CD4-positive, alpha-beta T cell treated with Interleukin-10 for 1 hour (primary cell): Measurements from ENCODE around the gene TEX13C.
"Not testable (repeated sequence)": the region's sequence is repeated elsewhere in the genome, so short reads cannot be mapped to it uniquely, and the experiment has no call there.

ENCODE experiments used
- DNase-seq: peaks from one replicate; pipeline ENCODE4 v3.0.0-alpha.2; 2020

Gene TEX13C

DNA sequence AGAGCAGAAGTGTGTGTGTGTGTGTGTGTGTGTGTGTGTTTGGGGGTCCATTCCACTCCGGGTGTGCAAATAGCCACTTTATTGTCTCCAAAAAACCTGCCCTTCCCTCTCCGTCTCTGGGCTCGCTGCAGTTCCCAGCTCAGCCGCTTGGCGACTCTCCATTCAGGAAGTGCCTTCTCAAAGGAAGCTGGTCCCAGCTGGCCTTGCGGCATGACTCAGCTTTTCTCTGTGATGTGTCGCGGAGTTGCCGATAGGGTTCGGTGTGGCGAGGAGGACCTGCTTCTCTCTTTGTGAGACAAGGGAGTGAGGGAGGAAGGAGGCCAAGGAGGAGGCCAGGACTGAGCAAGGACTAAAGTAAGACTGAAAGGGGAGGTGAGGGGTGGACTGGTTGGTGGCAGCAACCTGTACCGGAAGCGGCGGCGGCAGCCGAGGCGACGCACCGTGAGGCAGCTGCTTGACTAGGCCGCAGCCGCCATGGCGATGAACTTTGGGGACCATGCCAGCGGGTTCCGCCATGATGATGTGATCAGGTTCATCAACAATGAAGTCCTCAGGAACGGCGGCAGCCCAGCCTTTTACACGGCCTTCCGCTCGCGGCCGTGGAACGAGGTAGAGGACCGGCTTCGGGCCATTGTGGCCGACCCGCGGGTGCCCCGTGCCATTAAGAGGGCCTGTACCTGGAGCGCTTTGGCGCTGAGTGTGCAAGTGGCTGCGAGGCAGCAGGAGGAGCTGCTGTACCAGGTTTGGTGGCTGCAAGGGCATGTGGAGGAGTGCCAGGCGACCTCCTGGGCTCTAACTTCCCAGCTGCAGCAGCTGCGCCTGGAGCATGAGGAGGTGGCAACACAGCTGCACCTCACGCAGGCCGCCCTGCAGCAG is at the start of gene TEX13C:
TSS of gene TEX13C (plus strand) at position 226 of the 876 bp plus-strand sequence. CDS start at position 475, 249 bp downstream.
- DNase-seq, result no peak

DNA sequence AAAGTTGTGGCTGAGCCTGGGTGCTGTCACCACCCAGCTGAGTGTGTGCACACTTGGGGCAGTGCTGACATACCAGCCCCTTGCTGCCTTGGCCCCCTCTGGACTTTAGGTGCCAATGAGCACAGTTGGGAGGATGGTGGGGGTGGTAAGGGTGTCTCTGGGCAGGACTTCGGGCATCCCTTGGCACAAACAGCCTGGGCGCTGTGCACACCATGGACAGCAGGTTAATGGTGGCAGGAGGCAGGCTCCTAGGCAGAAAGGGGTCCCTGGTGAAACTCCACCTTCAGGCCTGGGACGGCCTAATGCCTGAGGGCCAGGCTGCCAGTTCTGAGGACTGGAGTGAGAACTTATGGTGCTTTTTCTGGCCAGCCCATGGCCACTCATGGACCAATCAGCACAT is 32.4 kb upstream of the TEX13C start:
- DNase-seq, result no peak

GRCh38 chrX:125288343-125288742 is 31.3 kb upstream of the TEX13C start:
- no peak for DNase-seq

- DNase-seq, result no peak
Observed at GRCh38 chrX:125289209-125289608, 30.5 kb upstream of the TEX13C start.

DNA sequence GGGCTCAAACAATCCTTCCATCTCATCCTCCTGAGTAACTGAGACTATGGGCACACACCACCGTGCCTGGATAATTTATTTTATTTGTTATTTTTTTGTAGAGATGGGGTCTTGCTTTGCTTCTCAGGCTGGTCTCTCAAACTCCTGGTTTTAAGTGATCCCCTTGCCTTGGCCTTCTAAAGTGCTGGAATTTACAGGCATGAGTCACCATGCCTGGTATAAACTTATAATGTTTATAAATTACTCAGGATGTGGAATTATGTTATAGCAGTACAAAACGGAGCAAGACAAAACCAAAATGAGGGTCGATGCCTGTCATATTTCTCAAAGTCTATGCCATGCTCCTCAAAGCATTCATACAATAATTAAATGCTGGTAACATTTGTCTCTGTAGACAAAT is 29.8 kb upstream of the TEX13C start:
- DNase-seq, result no peak

DNA sequence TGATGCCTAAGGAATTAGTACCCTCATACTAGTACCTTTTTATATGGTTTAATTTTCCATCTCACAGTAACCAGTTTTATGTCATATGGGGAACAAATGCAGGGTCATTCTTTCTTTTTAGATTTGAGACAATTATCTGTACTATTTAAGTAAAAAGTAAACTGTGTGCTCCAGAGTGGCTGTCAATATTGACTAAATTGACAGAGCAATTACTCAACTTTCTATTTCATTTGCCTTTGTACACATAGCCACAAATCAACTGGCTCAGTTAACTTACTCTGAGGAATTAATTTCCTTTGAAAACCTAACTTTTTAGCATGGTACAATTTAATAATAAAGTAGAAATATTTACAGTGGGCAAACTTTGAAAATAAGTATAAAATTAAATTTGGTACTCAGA is 28.5 kb upstream of the TEX13C start:
- no peak for DNase-seq

- DNase-seq, result no peak
Observed at GRCh38 chrX:125293850-125294780, 25.6 kb upstream of the TEX13C start.

DNA sequence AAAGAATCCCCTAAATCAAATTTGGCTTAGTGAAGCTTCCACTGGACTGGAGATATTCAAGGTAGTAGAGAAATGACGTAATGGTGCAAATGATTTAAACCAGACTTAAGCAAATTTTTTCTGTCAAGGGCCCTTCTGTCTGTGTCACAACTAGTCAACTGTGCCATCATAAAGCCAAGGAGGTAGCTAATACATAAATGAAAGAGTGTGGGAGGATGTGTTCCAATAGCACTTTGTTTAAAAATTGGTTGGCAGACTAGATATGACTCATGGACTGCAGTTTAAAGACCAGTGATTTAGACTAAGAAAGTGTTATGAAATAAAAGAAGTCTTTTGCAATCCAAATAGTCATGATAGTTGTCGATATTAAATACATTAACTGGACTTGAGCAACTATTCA is 24.3 kb upstream of the TEX13C start:
- DNase-seq, result no peak

GRCh38 chrX:125298871-125299270 is 20.8 kb upstream of the TEX13C start:
- no peak for DNase-seq

DNA sequence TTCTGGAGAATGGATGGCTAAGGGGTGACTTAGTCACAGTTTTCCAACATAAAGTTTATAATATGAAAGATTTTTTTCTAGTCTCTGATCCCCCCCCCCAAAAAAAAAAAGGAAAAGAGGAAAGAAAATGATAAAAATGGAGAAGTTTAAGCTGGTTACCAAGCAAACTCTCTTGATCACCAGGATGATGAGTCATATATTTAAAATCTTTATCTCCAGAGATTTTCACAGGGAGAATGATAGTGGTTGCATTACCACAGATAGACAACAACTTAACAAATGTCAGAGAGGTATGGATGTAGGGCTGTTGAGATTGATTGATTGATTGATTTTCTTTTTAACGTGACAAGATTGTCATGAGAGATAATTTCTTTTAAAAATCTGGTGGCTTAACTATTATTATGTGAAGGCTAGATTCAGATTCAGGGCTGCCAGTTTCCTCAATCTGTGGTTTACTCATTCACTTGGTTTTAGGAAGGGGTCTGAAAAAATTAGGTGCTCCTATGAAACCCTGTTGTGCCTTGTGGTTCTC is 13.3 kb upstream of the TEX13C start:
- DNase-seq, result no peak

DNA sequence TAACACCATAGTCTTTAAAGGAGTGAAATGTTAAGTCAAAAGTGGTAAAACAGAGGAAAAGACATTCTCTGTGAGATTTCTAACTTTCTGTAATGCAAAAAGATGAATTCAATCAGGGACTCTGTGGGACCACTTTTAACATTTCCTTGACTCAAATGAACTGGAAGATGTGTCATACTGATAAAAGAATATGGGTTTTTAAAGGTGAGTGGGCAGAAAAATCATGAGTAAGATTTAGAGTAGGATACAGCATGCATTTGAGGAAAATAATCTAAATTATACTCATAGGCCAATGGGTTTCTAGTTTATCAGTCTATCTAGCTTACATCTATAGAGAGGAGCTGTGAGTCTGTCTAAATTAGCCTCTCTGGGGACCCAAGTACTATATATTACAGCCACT is 11.0 kb upstream of the TEX13C start:
- DNase-seq, result no peak

GRCh38 chrX:125319166-125319565 is 505 bp upstream of the TEX13C start:
- not testable (repeated sequence) for DNase-seq

DNA sequence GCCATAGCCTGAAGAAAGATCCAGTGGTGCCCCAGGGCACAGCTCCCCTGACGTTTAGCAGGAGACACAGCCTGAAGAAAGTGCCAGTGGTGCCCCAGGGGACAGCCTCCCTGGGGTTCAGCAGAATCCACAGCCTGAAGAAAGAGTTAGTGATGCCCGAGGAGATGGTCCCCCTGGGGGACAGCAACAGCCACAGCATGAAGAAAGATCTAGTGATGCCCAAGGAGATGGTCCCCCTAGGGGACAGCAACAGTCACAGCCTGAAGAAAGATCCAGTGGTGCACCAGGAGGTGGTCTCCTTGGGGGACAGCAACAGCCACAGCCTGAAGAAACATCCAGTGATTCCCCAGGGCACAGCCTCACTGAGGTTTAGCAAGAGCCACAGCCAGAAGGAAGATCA is 2.8 kb downstream of the TEX13C start:
- no peak for DNase-seq

GRCh38 chrX:125326599-125326998 is 6.9 kb downstream of the TEX13C start:
- DNase-seq, result no peak

DNA sequence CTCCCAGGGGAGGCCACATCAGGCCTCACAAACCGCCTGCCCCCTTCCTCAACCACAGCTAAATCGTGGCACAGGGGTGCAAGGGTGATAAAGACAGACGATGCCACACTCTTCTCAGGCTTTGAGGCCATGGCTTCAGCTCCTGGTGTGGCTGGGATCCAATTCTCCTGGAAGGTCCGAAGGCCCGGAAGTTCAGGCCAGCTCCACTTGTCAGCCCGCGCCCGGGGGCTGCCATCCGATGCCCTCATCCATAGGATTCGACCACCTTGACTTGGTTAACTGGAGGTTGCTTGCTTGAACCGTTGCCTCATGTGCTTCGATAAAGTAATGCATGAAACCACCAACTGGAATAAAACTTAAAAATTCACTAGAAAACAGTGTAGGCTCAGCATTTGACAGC is 8.2 kb downstream of the TEX13C start:
- DNase-seq, result no peak

- DNase-seq, result no peak
Observed at GRCh38 chrX:125333583-125333982, 13.9 kb downstream of the TEX13C start.

DNA sequence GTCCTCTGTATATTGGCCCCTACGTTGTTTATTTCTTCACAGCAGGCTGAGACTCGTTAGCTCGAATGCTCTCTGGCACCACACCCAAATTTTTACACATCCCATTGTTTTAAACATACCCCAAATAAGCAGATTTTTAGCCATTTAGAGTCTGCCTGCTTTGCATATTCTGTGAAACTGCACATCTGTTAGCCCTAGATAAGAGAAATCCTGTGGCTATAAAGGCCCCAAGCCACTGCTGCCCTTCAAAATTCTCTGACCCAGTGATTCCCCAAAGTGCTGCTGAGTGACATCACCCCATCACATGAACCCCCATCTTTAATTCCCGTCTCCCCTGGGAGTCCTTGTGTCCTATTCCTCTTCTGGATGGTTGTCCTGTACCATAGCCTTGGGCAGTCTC is 20.8 kb downstream of the TEX13C start:
- DNase-seq, result no peak

DNA sequence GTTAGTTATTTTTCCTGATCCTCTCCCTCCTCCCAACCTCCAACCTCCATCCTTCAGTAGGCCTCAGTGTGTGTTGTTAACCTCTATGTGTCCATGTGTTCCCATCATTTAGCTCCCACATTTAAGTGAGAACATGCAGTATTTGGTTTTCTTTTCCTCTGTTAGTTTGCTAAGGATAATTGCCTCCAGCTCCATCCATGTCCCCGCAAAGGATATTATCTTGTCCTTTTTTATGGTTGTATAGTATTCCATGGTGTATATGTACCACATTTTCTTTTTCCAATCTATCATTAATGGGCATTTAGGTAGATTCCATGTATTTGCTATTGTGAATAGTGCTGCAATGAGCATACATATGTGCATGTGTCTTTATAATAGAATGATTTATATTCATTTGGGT is 54.5 kb downstream of the TEX13C start:
- DNase-seq, result no peak
